HEK293 (cell line): ENCODE data around the gene CADM1.

Source experiments
- CTCF ChIA-PET: fragments of 350-600 bp; formaldehyde crosslinking; extraction: SDS; loops from one replicate; lab custom pipeline; 2021; ENCODE audit warnings: antibody characterized with exemption; lab: Yijun Ruan, JAX
- POLR2A ChIA-PET: fragments of 300-600 bp; formaldehyde crosslinking; extraction: SDS; loops from one replicate; lab custom pipeline; 2020; ENCODE audit warnings: antibody characterized with exemption, inconsistent platforms; lab: Yijun Ruan, JAX
- H3K27ac ChIP-seq: fragments of 200-500 bp; sonication (Bioruptor generic); 2 replicates; pipeline ENCODE4 v1.5.1; 2014; ENCODE audit warnings: low read depth, low read length, control low read depth, inconsistent platforms; ENCODE audit errors: extremely low read depth
- H3K36me3 ChIP-seq, 2 experiments: fragments of 200-500 bp in 1 of 2; sonication (Bioruptor generic) in 1 of 2; 1 replicate in 1 of 2; 2 replicates in 1 of 2; pipeline ENCODE4 v1.5.1; 2014 to 2017; ENCODE audit warnings: inconsistent platforms in 2 of 2, low read length in 2 of 2; ENCODE audit not compliant: control insufficient read depth in 2 of 2, insufficient read depth in 1 of 2
- H3K4me1 ChIP-seq: fragments of 200-500 bp; sonication (Bioruptor generic); 2 replicates; pipeline ENCODE4 v1.5.1; 2014; ENCODE audit warnings: mild to moderate bottlenecking, low read length, inconsistent platforms; ENCODE audit not compliant: control insufficient read depth, insufficient read depth
- H3K4me3 ChIP-seq: 2 replicates; pipeline ENCODE4 v1.5.1; 2011; ENCODE audit warnings: low read depth, mild to moderate bottlenecking, control low read depth, low read length, moderate library complexity
- H3K9me3 ChIP-seq: fragments of 200-500 bp; sonication (Bioruptor generic); 2 replicates; pipeline ENCODE4 v1.5.1; 2014; ENCODE audit warnings: low read depth, low read length, inconsistent platforms; ENCODE audit not compliant: control insufficient read depth, insufficient read depth
- BCL6B ChIP-seq: fragments of 450-650 bp; formaldehyde crosslinking; IDR thresholded peaks from 2 replicates; pipeline ENCODE4 v1.5.1; 2017; ENCODE audit warnings: missing biosample characterization, missing genetic modification characterization
- KLF10 ChIP-seq: fragments of 450-650 bp; IDR thresholded peaks from 2 replicates; pipeline ENCODE4 v1.5.1; 2018; ENCODE audit warnings: missing biosample characterization, mild to moderate bottlenecking, missing genetic modification characterization
- KLF16 ChIP-seq: fragments of 450-650 bp; formaldehyde crosslinking; IDR thresholded peaks from 2 replicates; pipeline ENCODE4 v1.5.1; 2017; ENCODE audit warnings: missing biosample characterization, missing genetic modification characterization
- MYNN ChIP-seq: fragments of 450-650 bp; formaldehyde crosslinking; IDR thresholded peaks from 2 replicates; pipeline ENCODE4 v1.5.1; 2016; ENCODE audit warnings: missing biosample characterization, missing genetic modification characterization, borderline replicate concordance
- SP2 ChIP-seq: fragments of 450-650 bp; formaldehyde crosslinking; IDR thresholded peaks from 2 replicates; pipeline ENCODE4 v1.5.1; 2016; ENCODE audit warnings: missing biosample characterization, missing genetic modification characterization
- ZNF114 ChIP-seq: fragments of 450-650 bp; formaldehyde crosslinking; IDR thresholded peaks from 2 replicates; pipeline ENCODE4 v1.5.0; 2017; ENCODE audit warnings: missing biosample characterization, missing genetic modification characterization
- ZNF146 ChIP-seq: fragments of 450-650 bp; formaldehyde crosslinking; IDR thresholded peaks from 2 replicates; pipeline ENCODE4 v1.5.1; 2016; ENCODE audit warnings: missing biosample characterization, missing genetic modification characterization
- ZNF19 ChIP-seq: fragments of 450-650 bp; formaldehyde crosslinking; IDR thresholded peaks from 2 replicates; pipeline ENCODE4; 2016; ENCODE audit warnings: missing biosample characterization, missing genetic modification characterization, low read depth
- ZNF2 ChIP-seq: fragments of 450-650 bp; formaldehyde crosslinking; IDR thresholded peaks from 2 replicates; pipeline ENCODE4 v1.5.1; 2016; ENCODE audit warnings: missing biosample characterization, missing genetic modification characterization
- ZNF223 ChIP-seq: fragments of 450-650 bp; formaldehyde crosslinking; IDR thresholded peaks from 2 replicates; pipeline ENCODE4 v1.5.1; 2016; ENCODE audit warnings: missing biosample characterization, missing genetic modification characterization
- ZNF354C ChIP-seq: fragments of 450-650 bp; formaldehyde crosslinking; IDR thresholded peaks from 2 replicates; pipeline ENCODE4 v1.5.1; 2016; ENCODE audit warnings: missing biosample characterization, missing genetic modification characterization, low read depth, borderline replicate concordance
- ZNF394 ChIP-seq: fragments of 450-650 bp; formaldehyde crosslinking; IDR thresholded peaks from 2 replicates; pipeline ENCODE4 v1.5.1; 2016; ENCODE audit warnings: missing biosample characterization, missing genetic modification characterization, mild to moderate bottlenecking, moderate library complexity, borderline replicate concordance
- ZNF501 ChIP-seq: fragments of 450-650 bp; formaldehyde crosslinking; IDR thresholded peaks from 2 replicates; pipeline ENCODE4 v1.5.1; 2016; ENCODE audit warnings: missing biosample characterization, missing genetic modification characterization
- ZNF529 ChIP-seq: fragments of 450-650 bp; formaldehyde crosslinking; IDR thresholded peaks from 2 replicates; pipeline ENCODE4 v1.5.1; 2017; ENCODE audit warnings: missing genetic modification characterization, missing biosample characterization; ENCODE audit not compliant: insufficient replicate concordance
- ZNF626 ChIP-seq: fragments of 450-650 bp; sonication (Bioruptor Pico); formaldehyde crosslinking; IDR thresholded peaks from 2 replicates; pipeline ENCODE4 v1.5.1; 2018; ENCODE audit warnings: missing biosample characterization, missing genetic modification characterization, inconsistent platforms
- ZNF670 ChIP-seq: fragments of 450-650 bp; formaldehyde crosslinking; IDR thresholded peaks from 2 replicates; pipeline ENCODE4 v1.5.1; 2016; ENCODE audit warnings: missing biosample characterization, missing genetic modification characterization, low read depth
- TF ChIP-seq, protein P1 (sequence below): fragments of 450-650 bp; formaldehyde crosslinking; IDR thresholded peaks from 2 replicates; pipeline ENCODE4 v1.5.1; 2017; ENCODE audit warnings: missing biosample characterization, missing genetic modification characterization
- TF ChIP-seq, protein P2 (sequence below): fragments of 450-650 bp; formaldehyde crosslinking; IDR thresholded peaks from 2 replicates; pipeline ENCODE4 v1.5.1; 2016; ENCODE audit warnings: missing biosample characterization, missing genetic modification characterization
- TF ChIP-seq, protein P3 (sequence below): fragments of 450-650 bp; formaldehyde crosslinking; IDR thresholded peaks from 2 replicates; pipeline ENCODE4 v1.5.1; 2016; ENCODE audit warnings: missing biosample characterization, missing genetic modification characterization
- TF ChIP-seq, protein P4 (sequence below): fragments of 450-650 bp; formaldehyde crosslinking; IDR thresholded peaks from 2 replicates; pipeline ENCODE4 v1.5.1; 2016; ENCODE audit warnings: missing biosample characterization, missing genetic modification characterization

Gene CADM1

GRCh38 chr11:115255006-115255762, 249.0 kb downstream of the CADM1 start:
- Histone ChIP-seq H3K9me3 (no peaks in the 10 kb centered on the region), H3K27ac (no peak overlapping the region), H3K36me3 (no peaks in the 10 kb centered on the region), H3K4me3 (no peak overlapping the region), H3K4me1 (no peaks in the 10 kb centered on the region)
- POLR2A ChIA-PET = no interaction called here
- TF ChIP-seq BCL6B (tag by site-specific recombination) (peak; percentile 65), SP2 (no peak)
- CTCF ChIA-PET = interaction anchor here (0.6 kb wide), 1 partner anchor 398 kb away, joined by 3 read pairs; no protein-coding TSS in a partner anchor

GRCh38 chr11:115251126-115251525, 253.1 kb downstream of the CADM1 start:
- POLR2A ChIA-PET = no interaction called here
- TF ChIP-seq, protein P1, sequence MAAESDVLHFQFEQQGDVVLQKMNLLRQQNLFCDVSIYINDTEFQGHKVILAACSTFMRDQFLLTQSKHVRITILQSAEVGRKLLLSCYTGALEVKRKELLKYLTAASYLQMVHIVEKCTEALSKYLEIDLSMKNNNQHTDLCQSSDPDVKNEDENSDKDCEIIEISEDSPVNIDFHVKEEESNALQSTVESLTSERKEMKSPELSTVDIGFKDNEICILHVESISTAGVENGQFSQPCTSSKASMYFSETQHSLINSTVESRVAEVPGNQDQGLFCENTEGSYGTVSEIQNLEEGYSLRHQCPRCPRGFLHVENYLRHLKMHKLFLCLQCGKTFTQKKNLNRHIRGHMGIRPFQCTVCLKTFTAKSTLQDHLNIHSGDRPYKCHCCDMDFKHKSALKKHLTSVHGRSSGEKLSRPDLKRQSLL = no peak
- no peak for TF ChIP-seq ZNF146 (tag by site-specific recombination)
- TF ChIP-seq, protein P2, sequence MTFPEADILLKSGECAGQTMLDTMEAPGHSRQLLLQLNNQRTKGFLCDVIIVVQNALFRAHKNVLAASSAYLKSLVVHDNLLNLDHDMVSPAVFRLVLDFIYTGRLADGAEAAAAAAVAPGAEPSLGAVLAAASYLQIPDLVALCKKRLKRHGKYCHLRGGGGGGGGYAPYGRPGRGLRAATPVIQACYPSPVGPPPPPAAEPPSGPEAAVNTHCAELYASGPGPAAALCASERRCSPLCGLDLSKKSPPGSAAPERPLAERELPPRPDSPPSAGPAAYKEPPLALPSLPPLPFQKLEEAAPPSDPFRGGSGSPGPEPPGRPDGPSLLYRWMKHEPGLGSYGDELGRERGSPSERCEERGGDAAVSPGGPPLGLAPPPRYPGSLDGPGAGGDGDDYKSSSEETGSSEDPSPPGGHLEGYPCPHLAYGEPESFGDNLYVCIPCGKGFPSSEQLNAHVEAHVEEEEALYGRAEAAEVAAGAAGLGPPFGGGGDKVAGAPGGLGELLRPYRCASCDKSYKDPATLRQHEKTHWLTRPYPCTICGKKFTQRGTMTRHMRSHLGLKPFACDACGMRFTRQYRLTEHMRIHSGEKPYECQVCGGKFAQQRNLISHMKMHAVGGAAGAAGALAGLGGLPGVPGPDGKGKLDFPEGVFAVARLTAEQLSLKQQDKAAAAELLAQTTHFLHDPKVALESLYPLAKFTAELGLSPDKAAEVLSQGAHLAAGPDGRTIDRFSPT (tag by site-specific recombination) = no peak
- no peak for TF ChIP-seq ZNF501 (tag by site-specific recombination)
- no peak for TF ChIP-seq ZNF626
- TF ChIP-seq, protein P3, sequence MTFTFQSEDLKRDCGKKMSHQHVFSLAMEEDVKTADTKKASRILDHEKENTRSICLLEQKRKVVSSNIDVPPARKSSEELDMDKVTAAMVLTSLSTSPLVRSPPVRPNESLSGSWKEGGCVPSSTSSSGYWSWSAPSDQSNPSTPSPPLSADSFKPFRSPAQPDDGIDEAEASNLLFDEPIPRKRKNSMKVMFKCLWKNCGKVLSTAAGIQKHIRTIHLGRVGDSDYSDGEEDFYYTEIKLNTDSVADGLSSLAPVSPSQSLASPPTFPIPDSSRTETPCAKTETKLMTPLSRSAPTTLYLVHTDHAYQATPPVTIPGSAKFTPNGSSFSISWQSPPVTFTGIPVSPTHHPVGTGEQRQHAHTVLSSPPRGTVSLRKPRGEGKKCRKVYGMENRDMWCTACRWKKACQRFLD = no peak
- TF ChIP-seq ZNF354C (tag by site-specific recombination) = no peak
- no peak for TF ChIP-seq ZNF394 (tag by site-specific recombination)
- TF ChIP-seq, protein P4, sequence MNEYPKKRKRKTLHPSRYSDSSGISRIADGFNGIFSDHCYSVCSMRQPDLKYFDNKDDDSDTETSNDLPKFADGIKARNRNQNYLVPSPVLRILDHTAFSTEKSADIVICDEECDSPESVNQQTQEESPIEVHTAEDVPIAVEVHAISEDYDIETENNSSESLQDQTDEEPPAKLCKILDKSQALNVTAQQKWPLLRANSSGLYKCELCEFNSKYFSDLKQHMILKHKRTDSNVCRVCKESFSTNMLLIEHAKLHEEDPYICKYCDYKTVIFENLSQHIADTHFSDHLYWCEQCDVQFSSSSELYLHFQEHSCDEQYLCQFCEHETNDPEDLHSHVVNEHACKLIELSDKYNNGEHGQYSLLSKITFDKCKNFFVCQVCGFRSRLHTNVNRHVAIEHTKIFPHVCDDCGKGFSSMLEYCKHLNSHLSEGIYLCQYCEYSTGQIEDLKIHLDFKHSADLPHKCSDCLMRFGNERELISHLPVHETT = no peak
- TF ChIP-seq ZNF114 (tag by site-specific recombination) = no peak
- TF ChIP-seq KLF16 (tag by site-specific recombination) = no peak
- no peak for TF ChIP-seq KLF10
- no peak for TF ChIP-seq ZNF223
- TF ChIP-seq ZNF670 (tag by site-specific recombination) = no peak
- no peak for TF ChIP-seq ZNF2
- no peak for TF ChIP-seq ZNF529
- TF ChIP-seq MYNN (tag by site-specific recombination) = no peak
- no peak for TF ChIP-seq ZNF19 (tag by site-specific recombination)
- TF ChIP-seq, all 188 proteins: peak for 0
- Histone ChIP-seq H3K4me1 (no peaks in the 10 kb centered on the region), H3K36me3 (no peaks in the 10 kb centered on the region), H3K4me3 (no peak overlapping the region), H3K27ac (no peak overlapping the region), H3K9me3 (no peaks in the 10 kb centered on the region)
- CTCF ChIA-PET = interaction anchor here (0.7 to 1.2 kb wide), 2 partner anchors 11 to 31 kb away, joined by 3 read pairs; no protein-coding TSS in a partner anchor
